SK-N-SH (cell line): Measurements from ENCODE around the gene NPY5R. TPM values are rescaled to one million over a fixed set of nuclear protein-coding genes. Genes with fewer than 3 reads are reported as not detected.

Experiments used
- CTCF ChIA-PET: fragments of 300-600, 350-600 bp; formaldehyde crosslinking; extraction: SDS; loops from one replicate; lab custom pipeline; 2021; lab: Yijun Ruan, JAX
- POLR2A ChIA-PET: fragments of 350-600 bp; sonication (Branson Sonifier 250); formaldehyde crosslinking; extraction: SDS; loops from one replicate; lab custom pipeline; 2020; ENCODE audit warnings: antibody characterized with exemption, inconsistent platforms; lab: Yijun Ruan, JAX
- DNase-seq: peaks from one replicate; pipeline ENCODE4 v3.0.0; 2012
- H2AFZ ChIP-seq: fragments of 200-600 bp; sonication (generic); 2 replicates; pipeline ENCODE4 v1.8.1; 2016; ENCODE audit warnings: antibody characterized with exemption, mild to moderate bottlenecking, low read depth
- H3F3A ChIP-seq: fragments of 200-600 bp; sonication (generic); replicated peaks from 2 replicates; pipeline ENCODE3; 2016; ENCODE audit warnings: antibody characterized with exemption, mild to moderate bottlenecking; ENCODE audit not compliant: insufficient read depth
- H3K27ac ChIP-seq, 2 experiments: fragments of 200-500 bp in 1 of 2; fragments of 200-600 bp in 1 of 2; sonication (Bioruptor generic) in 1 of 2; sonication (generic), shearing (Covaris generic) in 1 of 2; 2 replicates each; pipeline versions ENCODE4 v1.5.1 to v1.6.1; 2014 to 2016; ENCODE audit warnings: low read depth in 2 of 2, inconsistent platforms in 1 of 2, low read length in 1 of 2, mild to moderate bottlenecking in 1 of 2, mixed read lengths in 1 of 2
- H3K27me3 ChIP-seq: fragments of 200-600 bp; sonication (generic), shearing (Covaris generic); 2 replicates; pipeline ENCODE4 v1.6.1; 2016; ENCODE audit warnings: mixed run types; ENCODE audit not compliant: insufficient read depth
- H3K36me3 ChIP-seq, 2 experiments: fragments of 200-500 bp in 1 of 2; fragments of 200-600 bp in 1 of 2; sonication (Bioruptor generic) in 1 of 2; sonication (generic) in 1 of 2; replicated peaks in 1 of 2; 2 replicates each; pipeline versions ENCODE3 to v1.5.1; 2014 to 2016; ENCODE audit warnings: low read length in 1 of 2, mild to moderate bottlenecking in 1 of 2; ENCODE audit not compliant: insufficient read depth in 2 of 2, control insufficient read depth in 1 of 2
- H3K4me1 ChIP-seq, 2 experiments: fragments of 200-500 bp in 1 of 2; fragments of 200-600 bp in 1 of 2; sonication (Bioruptor generic) in 1 of 2; sonication (generic), shearing (Covaris generic) in 1 of 2; 2 replicates each; pipeline versions ENCODE4 v1.5.1 to v1.6.1; 2014 to 2016; ENCODE audit warnings: low read depth in 1 of 2, low read length in 1 of 2, mixed run types in 1 of 2; ENCODE audit not compliant: insufficient read depth in 2 of 2, control insufficient read depth in 1 of 2
- H3K4me2 ChIP-seq: fragments of 200-600 bp; sonication (generic), shearing (Covaris generic); 2 replicates; pipeline ENCODE4 v1.6.1; 2017; ENCODE audit warnings: mixed run types
- H3K4me3 ChIP-seq, 2 experiments: fragments of 200-500 bp in 1 of 2; fragments of 200-600 bp in 1 of 2; sonication (Bioruptor generic) in 1 of 2; sonication (generic), shearing (Covaris generic) in 1 of 2; 2 replicates each; pipeline versions ENCODE4 v1.5.1 to v1.8.1; 2014 to 2016; ENCODE audit warnings: low read depth in 2 of 2, inconsistent platforms in 1 of 2, low read length in 1 of 2, mild to moderate bottlenecking in 1 of 2, mixed read lengths in 1 of 2, moderate library complexity in 1 of 2
- H3K79me2 ChIP-seq: fragments of 200-600 bp; sonication (generic); 2 replicates; pipeline ENCODE4 v1.8.1; 2017; ENCODE audit warnings: mild to moderate bottlenecking; ENCODE audit not compliant: insufficient read depth
- H3K9ac ChIP-seq: fragments of 200-600 bp; sonication (generic); 2 replicates; pipeline ENCODE4 v1.6.1; 2017; ENCODE audit warnings: mixed run types
- H3K9me2 ChIP-seq: fragments of 200-600 bp; sonication (generic); 2 replicates; pipeline ENCODE4 v1.6.1; 2017; ENCODE audit warnings: mixed run types
- H3K9me3 ChIP-seq: fragments of 200-600 bp; sonication (generic); 2 replicates; pipeline ENCODE4 v1.6.1; 2017; ENCODE audit warnings: mixed run types, mild to moderate bottlenecking, moderate library complexity
- H4K20me1 ChIP-seq: fragments of 200-600 bp; sonication (generic); 2 replicates; pipeline ENCODE4 v1.6.1; 2017; ENCODE audit warnings: mild to moderate bottlenecking, mixed run types; ENCODE audit not compliant: insufficient read depth
- EP300 ChIP-seq, 2 experiments: IDR thresholded peaks; 2 replicates each; pipeline versions ENCODE4 v1.4.0 to v1.6.1; 2012; ENCODE audit warnings: borderline replicate concordance in 1 of 2, low read depth in 1 of 2, low read length in 1 of 2
- EZH2phosphoT487 ChIP-seq: fragments of 200-600 bp; sonication (generic); IDR thresholded peaks from 2 replicates; pipeline ENCODE4 v1.6.1; 2017; ENCODE audit warnings: low read depth, mixed run types, mild to moderate bottlenecking, antibody characterized with exemption, moderate library complexity, borderline replicate concordance
- GABPA ChIP-seq: IDR thresholded peaks from 2 replicates; pipeline ENCODE4 v1.4.0; 2012; ENCODE audit warnings: low read depth, mild to moderate bottlenecking
- MXI1 ChIP-seq: IDR thresholded peaks from 2 replicates; pipeline ENCODE4 v1.6.1; 2012; ENCODE audit warnings: mild to moderate bottlenecking, low read depth, low read length, improper control_type of control experiment
- POLR2AphosphoS5 ChIP-seq: IDR thresholded peaks from 2 replicates; pipeline ENCODE4 v1.6.1; 2012; ENCODE audit warnings: low read depth, low read length
- RXRA ChIP-seq: IDR thresholded peaks from 2 replicates; pipeline ENCODE4 v1.4.0; 2012; ENCODE audit warnings: low read depth, mild to moderate bottlenecking, borderline replicate concordance
- SIN3A ChIP-seq: IDR thresholded peaks from 2 replicates; pipeline ENCODE4 v1.6.1; 2012; ENCODE audit warnings: low read depth, mild to moderate bottlenecking, low read length, moderate library complexity, borderline replicate concordance
- TAF1 ChIP-seq: IDR thresholded peaks from 2 replicates; pipeline ENCODE4 v1.6.1; 2012; ENCODE audit warnings: low read depth, mild to moderate bottlenecking, low read length, moderate library complexity, borderline replicate concordance
- TEAD4 ChIP-seq: IDR thresholded peaks from 2 replicates; pipeline ENCODE4 v1.4.0; 2012; ENCODE audit warnings: mild to moderate bottlenecking, borderline replicate concordance; ENCODE audit not compliant: insufficient read depth
- USF2 ChIP-seq: fragments of 150-350 bp; IDR thresholded peaks from 2 replicates; pipeline ENCODE4 v1.6.1; 2017; ENCODE audit warnings: antibody characterized with exemption, low read length, low read depth, borderline replicate concordance
- WGBS: methylation state at CpG from one replicate; pipeline ENCODE4 v1.1.6; 2017; ENCODE audit warnings: low lambda C conversion rate; 5-methylcytosine and 5-hydroxymethylcytosine counted together
- polyA plus RNA-seq, 3 experiments: library from polyadenylated mRNA; depleted of rRNA; stranded (reverse); fragments of >200 nt; gene quantifications; 2 replicates each; pipeline ENCODE4 v1.2.3, GENCODE V29; 2012
- TF ChIP-seq, protein P1 (sequence below): IDR thresholded peaks from 2 replicates; pipeline ENCODE4 v1.4.0; 2012; ENCODE audit warnings: low read depth, borderline replicate concordance

Gene NPY5R
- polyA plus RNA-seq (2012; rRNA removed): not detected in 2 replicates
- not detected in 2 replicates for polyA plus RNA-seq (2012; cell fraction: cytosol; rRNA removed)
- not detected in 2 replicates for polyA plus RNA-seq (2012; cell fraction: nucleus; rRNA removed)

GRCh38 chr4:163343604-163344146, at the start of gene NPY5R:
TSS of gene NPY5R (plus strand) at chr4:163343892. CDS start at chr4:163350274, 6,382 bp downstream.
- Histone ChIP-seq H3K9ac (no peak within 1 kb of the TSS), H3K9me2 (no peaks in the 10 kb centered on the region)
- TF ChIP-seq GABPA (no peak), EP300 (IDR thresholded peaks at IDR 0.05; ENCODE audit: borderline replicate concordance in 1 of 2, low read depth in 1 of 2, low read length in 1 of 2) (no peak), TAF1 (no peak), RXRA (no peak), TEAD4 (no peak), SIN3A (no peak)
- TF ChIP-seq, all 33 proteins: peak for 0
- Histone ChIP-seq H3K27me3 (peaks cover 25% of the 10 kb centered on the region), H2AFZ (no peak within 1 kb of the TSS), H3K4me2 (peak within 1 kb of the TSS; percentile 28; the same call in 1 of the 2 replicates), H3K36me3 (no peaks in the 10 kb centered on the region), H3K79me2 (no peaks in the 10 kb centered on the region), H3K9me3 (no peaks in the 10 kb centered on the region), H3K4me1 (no peaks in the 10 kb centered on the region), H3F3A (no peaks in the 10 kb centered on the region), H3K4me3 (no peak within 1 kb of the TSS), H4K20me1 (no peaks in the 10 kb centered on the region), H3K27ac (no peak within 1 kb of the TSS)
- under 1% methylated on average over 16 of the region's 55 CpGs for WGBS
- ChIA-PET POLR2A (no interaction called here), CTCF (interaction anchor here (0.9 kb wide), 1 partner anchor 11 kb away, joined by 4 read pairs; no protein-coding TSS in a partner anchor)
- DNase-seq: peak; percentile 29

- no peak overlapping the region for H3K4me2 ChIP-seq
- no peak overlapping the region for H3K27ac ChIP-seq
- TF ChIP-seq RXRA (no peak), EZH2phosphoT487 (no peak), EP300 (IDR thresholded peaks at IDR 0.05; ENCODE audit: borderline replicate concordance in 1 of 2, low read depth in 1 of 2, low read length in 1 of 2) (no peak), USF2 (no peak), POLR2AphosphoS5 (no peak), MXI1 (no peak), GABPA (no peak)
- TF ChIP-seq, protein P1, sequence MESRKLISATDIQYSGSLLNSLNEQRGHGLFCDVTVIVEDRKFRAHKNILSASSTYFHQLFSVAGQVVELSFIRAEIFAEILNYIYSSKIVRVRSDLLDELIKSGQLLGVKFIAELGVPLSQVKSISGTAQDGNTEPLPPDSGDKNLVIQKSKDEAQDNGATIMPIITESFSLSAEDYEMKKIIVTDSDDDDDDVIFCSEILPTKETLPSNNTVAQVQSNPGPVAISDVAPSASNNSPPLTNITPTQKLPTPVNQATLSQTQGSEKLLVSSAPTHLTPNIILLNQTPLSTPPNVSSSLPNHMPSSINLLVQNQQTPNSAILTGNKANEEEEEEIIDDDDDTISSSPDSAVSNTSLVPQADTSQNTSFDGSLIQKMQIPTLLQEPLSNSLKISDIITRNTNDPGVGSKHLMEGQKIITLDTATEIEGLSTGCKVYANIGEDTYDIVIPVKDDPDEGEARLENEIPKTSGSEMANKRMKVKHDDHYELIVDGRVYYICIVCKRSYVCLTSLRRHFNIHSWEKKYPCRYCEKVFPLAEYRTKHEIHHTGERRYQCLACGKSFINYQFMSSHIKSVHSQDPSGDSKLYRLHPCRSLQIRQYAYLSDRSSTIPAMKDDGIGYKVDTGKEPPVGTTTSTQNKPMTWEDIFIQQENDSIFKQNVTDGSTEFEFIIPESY: no peak
- no peaks in the 10 kb centered on the region for H3F3A ChIP-seq
- H3K4me3 ChIP-seq: no peak overlapping the region
- ChIA-PET CTCF (no interaction called here), POLR2A (no interaction called here)
- 2% methylated on average over 3 of the region's 3 CpGs for WGBS
- no peaks in the 10 kb centered on the region for H3K4me1 ChIP-seq
- H3K9me3 ChIP-seq: no peaks in the 10 kb centered on the region
- H3K27me3 ChIP-seq: peaks cover 7% of the 10 kb centered on the region; the same call in 1 of the 2 replicates
- H3K9me2 ChIP-seq: no peaks in the 10 kb centered on the region
- DNase-seq: no peak
- no peak overlapping the region for H3K9ac ChIP-seq
- no peak overlapping the region for H2AFZ ChIP-seq
- H4K20me1 ChIP-seq: no peaks in the 10 kb centered on the region
- H3K36me3 ChIP-seq: no peaks in the 10 kb centered on the region
- H3K79me2 ChIP-seq: no peaks in the 10 kb centered on the region
Measured at GRCh38 chr4:163295138-163295537, 48.6 kb upstream of the NPY5R start.
